ENCODE results near the gene TIMM23.

TIMM23 gene

GRCh38 chr10:46006219-46006618, 33.9 kb downstream of the TIMM23 start:
- DNase-seq (ENCODE audit: low read depth in 1 of 2, low spot score in 1 of 2): no peak
- in situ Hi-C loops (cut with HindIII; ENCODE audit: low pct_unique_long_range_greater_than_20kb, low sequenced_read_pairs): no loop called here
- TF ChIP-seq JUND (IDR thresholded peaks at IDR 0.05; ENCODE audit: low read depth): no peak

GRCh38 chr10:46012746-46013145, 40.5 kb downstream of the TIMM23 start:
- TF ChIP-seq JUND (IDR thresholded peaks at IDR 0.05; ENCODE audit: low read depth): no peak
- in situ Hi-C loops (cut with HindIII; ENCODE audit: low pct_unique_long_range_greater_than_20kb, low sequenced_read_pairs): no loop called here

GRCh38 chr10:46014206-46014605, 41.9 kb downstream of the TIMM23 start:
- TF ChIP-seq JUND (IDR thresholded peaks at IDR 0.05; ENCODE audit: low read depth): no peak
- in situ Hi-C loops (cut with HindIII; ENCODE audit: low pct_unique_long_range_greater_than_20kb, low sequenced_read_pairs): no loop called here
- DNase-seq (ENCODE audit: low read depth in 1 of 2, low spot score in 1 of 2): no peak

More at GRCh38 chr10:46012746-46013145, 40.5 kb downstream of the TIMM23 start:
- no peak for DNase-seq (ENCODE audit: low read depth in 1 of 2, low spot score in 1 of 2)

GRCh38 chr10:46014683-46015405, 42.6 kb downstream of the TIMM23 start:
- in situ Hi-C loops (cut with HindIII; ENCODE audit: low pct_unique_long_range_greater_than_20kb, low sequenced_read_pairs): no loop called here
- DNase-seq (ENCODE audit: low read depth in 1 of 2, low spot score in 1 of 2): no peak
- TF ChIP-seq JUND (IDR thresholded peaks at IDR 0.05; ENCODE audit: low read depth): no peak

- in situ Hi-C loops (cut with HindIII; ENCODE audit: low pct_unique_long_range_greater_than_20kb, low sequenced_read_pairs): no loop called here
- no peak for DNase-seq (ENCODE audit: low read depth in 1 of 2, low spot score in 1 of 2)
- no peak for TF ChIP-seq JUND (IDR thresholded peaks at IDR 0.05; ENCODE audit: low read depth)
These were observed 43.9 kb downstream of the TIMM23 start for GRCh38 chr10:46016190-46016589.

GRCh38 chr10:46016811-46017210, 44.5 kb downstream of the TIMM23 start:
- no peak for TF ChIP-seq JUND (IDR thresholded peaks at IDR 0.05; ENCODE audit: low read depth)
- no peak for DNase-seq (ENCODE audit: low read depth in 1 of 2, low spot score in 1 of 2)
- in situ Hi-C loops (cut with HindIII; ENCODE audit: low pct_unique_long_range_greater_than_20kb, low sequenced_read_pairs): no loop called here

GRCh38 chr10:46017733-46018132, 45.4 kb downstream of the TIMM23 start:
- DNase-seq (ENCODE audit: low read depth in 1 of 2, low spot score in 1 of 2): no peak
- in situ Hi-C loops (cut with HindIII; ENCODE audit: low pct_unique_long_range_greater_than_20kb, low sequenced_read_pairs): no loop called here
- TF ChIP-seq JUND (IDR thresholded peaks at IDR 0.05; ENCODE audit: low read depth): no peak

- in situ Hi-C loops (cut with HindIII; ENCODE audit: low pct_unique_long_range_greater_than_20kb, low sequenced_read_pairs): no loop called here
- TF ChIP-seq JUND (IDR thresholded peaks at IDR 0.05; ENCODE audit: low read depth): no peak
- DNase-seq (ENCODE audit: low read depth in 1 of 2, low spot score in 1 of 2): no peak
These were observed 46.3 kb downstream of the TIMM23 start for GRCh38 chr10:46018453-46019176.

- DNase-seq (ENCODE audit: low read depth in 1 of 2, low spot score in 1 of 2): peak in 1 of 2 experiments; percentile 58
- in situ Hi-C loops (cut with HindIII; ENCODE audit: low pct_unique_long_range_greater_than_20kb, low sequenced_read_pairs): no loop called here
- no peak for TF ChIP-seq JUND (IDR thresholded peaks at IDR 0.05; ENCODE audit: low read depth)
These were observed 46.9 kb downstream of the TIMM23 start for GRCh38 chr10:46019177-46019528.

- no peak for DNase-seq (ENCODE audit: low read depth in 1 of 2, low spot score in 1 of 2)
- TF ChIP-seq JUND (IDR thresholded peaks at IDR 0.05; ENCODE audit: low read depth): no peak
- in situ Hi-C loops (cut with HindIII; ENCODE audit: low pct_unique_long_range_greater_than_20kb, low sequenced_read_pairs): no loop called here
These were observed 47.5 kb downstream of the TIMM23 start for GRCh38 chr10:46019569-46020343.

- in situ Hi-C loops (cut with HindIII; ENCODE audit: low pct_unique_long_range_greater_than_20kb, low sequenced_read_pairs): no loop called here
- TF ChIP-seq JUND (IDR thresholded peaks at IDR 0.05; ENCODE audit: low read depth): no peak
- no peak for DNase-seq (ENCODE audit: low read depth in 1 of 2, low spot score in 1 of 2)
These were observed 48.0 kb downstream of the TIMM23 start for GRCh38 chr10:46020344-46020657.

GRCh38 chr10:46022978-46023702, 50.9 kb downstream of the TIMM23 start:
- no peak for TF ChIP-seq JUND (IDR thresholded peaks at IDR 0.05; ENCODE audit: low read depth)
- in situ Hi-C loops (cut with HindIII; ENCODE audit: low pct_unique_long_range_greater_than_20kb, low sequenced_read_pairs): no loop called here
- DNase-seq (ENCODE audit: low read depth in 1 of 2, low spot score in 1 of 2): peak; percentile 87 to 92
